Upper lobe of left lung (tissue), 6 donors: ENCODE results near the gene CNTNAP2. TPM values are rescaled to one million over a fixed set of nuclear protein-coding genes. Genes with fewer than 3 reads are reported as not detected.
A peak's percentile ranks its signal among the peaks of the same experiment; 100 is the strongest.

Source experiments
- ATAC-seq, 2 donors: fragments of 200-7000 bp; cut with Tn5 transposase; one replicate each; pipeline ENCODE4 v1.9.1; 2022; ENCODE audit warnings: mild to moderate bottlenecking in 2 of 2, moderate library complexity in 2 of 2; ENCODE audit not compliant: low FRiP score in 2 of 2
- DNase-seq, 2 donors: peaks; one replicate each; pipeline ENCODE4 v3.0.0-alpha.2; 2019 to 2020
- H3K27ac ChIP-seq, 4 donors: fragments of 200-600 bp; sonication (generic); one replicate each; pipeline ENCODE4 v1.5.1; 2016 to 2019
- H3K27me3 ChIP-seq, 4 donors: fragments of 200-600 bp; sonication (generic); one replicate each; pipeline ENCODE4 v1.5.1; 2017 to 2019
- H3K36me3 ChIP-seq, 4 donors: fragments of 200-600 bp; sonication (generic); one replicate each; pipeline ENCODE4 v1.5.1; 2016 to 2019
- H3K4me1 ChIP-seq, 4 donors: fragments of 200-600 bp; sonication (generic); one replicate each; pipeline ENCODE4 v1.5.1; 2018 to 2019
- H3K4me3 ChIP-seq, 4 donors: fragments of 200-600 bp; sonication (generic); one replicate each; pipeline ENCODE4 v1.5.1; 2017 to 2019; ENCODE audit warnings: mild to moderate bottlenecking in 2 of 4, moderate library complexity in 1 of 4
- H3K9me3 ChIP-seq, 4 donors: fragments of 200-600 bp; sonication (generic); one replicate each; pipeline ENCODE4 v1.5.1; 2018 to 2019
- CTCF ChIP-seq, 6 experiments: fragments of 450-650 bp in 4 of 6; fragments of 200-600 bp in 2 of 6; sonication (generic) in 2 of 6; IDR thresholded peaks; one replicate each; pipeline ENCODE4 v1.5.1; 2016 to 2019; ENCODE audit warnings: antibody characterized with exemption in 6 of 6
- EP300 ChIP-seq, 4 donors: sonication (generic); formaldehyde crosslinking; IDR thresholded peaks; one replicate each; pipeline ENCODE4 v1.5.1; 2017; ENCODE audit warnings: antibody characterized with exemption in 4 of 4, control low read depth in 2 of 4
- POLR2A ChIP-seq, 4 donors: fragments of 450-650 bp; IDR thresholded peaks; one replicate each; pipeline ENCODE4 v1.5.1; 2016 to 2017; ENCODE audit warnings: antibody characterized with exemption in 4 of 4, mild to moderate bottlenecking in 2 of 4
- POLR2AphosphoS5 ChIP-seq, 2 donors: sonication (generic); formaldehyde crosslinking; IDR thresholded peaks; one replicate each; pipeline ENCODE4 v1.5.1; 2017; ENCODE audit warnings: antibody characterized with exemption in 2 of 2
- WGBS, 2 donors: methylation state at CpG; one replicate each; pipeline ENCODE4 v1.1.5; 2017 to 2018; 5-methylcytosine and 5-hydroxymethylcytosine counted together
- total RNA-seq, 6 donors: library from RNA; depleted of rRNA in 4 of 6; stranded (reverse); fragments of >200 nt in 4 of 6; gene quantifications; one replicate each; pipeline versions ENCODE4 v1.1.0 to v1.2.1, GENCODE V29; 2016 to 2021
- donor health status: DM: no; HTN: no; CAD: no; lungs with moderate emphysema.
- donor health status: DM: no; HTN: yes; CAD: no; lungs with severe emphysema.

CNTNAP2 gene
- total RNA-seq, 6 donors from 2014 or later, result 0.06 to 1.0 (median 0.37) TPM

GRCh38 chr7:147153571-147153970, 1037.0 kb downstream of the CNTNAP2 start:
- WGBS, 2 donors, result 72 to 74% methylated on average over 3 of the region's 3 CpGs
- Histone ChIP-seq H3K9me3 (no peaks in the 10 kb centered on the region), H3K4me3 (no peak overlapping the region), H3K27me3 (no peaks in the 10 kb centered on the region), H3K27ac (no peak overlapping the region), H3K4me1 (no peaks in the 10 kb centered on the region), H3K36me3 (no peaks in the 10 kb centered on the region)
- DNase-seq (no peak), ATAC-seq (no peak)
- TF ChIP-seq CTCF (IDR thresholded peaks at IDR 0.05) (no peak), POLR2A (IDR thresholded peaks at IDR 0.05) (no peak), POLR2AphosphoS5 (IDR thresholded peaks at IDR 0.05) (no peak), EP300 (IDR thresholded peaks at IDR 0.05) (no peak)

GRCh38 chr7:147161405-147161804, 1044.8 kb downstream of the CNTNAP2 start:
- Histone ChIP-seq H3K27ac (no peak overlapping the region), H3K36me3 (no peaks in the 10 kb centered on the region), H3K4me3 (no peak overlapping the region), H3K9me3 (no peaks in the 10 kb centered on the region), H3K4me1 (no peaks in the 10 kb centered on the region), H3K27me3 (no peaks in the 10 kb centered on the region)
- ATAC-seq (no peak), DNase-seq (no peak)
- WGBS, 2 donors, result 92 to 95% methylated on average over 1 of the region's 1 CpG
- TF ChIP-seq CTCF (IDR thresholded peaks at IDR 0.05) (no peak), POLR2A (IDR thresholded peaks at IDR 0.05) (no peak), EP300 (IDR thresholded peaks at IDR 0.05) (no peak), POLR2AphosphoS5 (IDR thresholded peaks at IDR 0.05) (no peak)

- WGBS, 2 donors, result 75 to 98% methylated on average over 4 to 13 of the region's 14 CpGs
- ATAC-seq, result peak; percentile 23 to 37
These were observed 1053.9 kb downstream of the CNTNAP2 start for GRCh38 chr7:147170341-147171012.

GRCh38 chr7:147171013-147171391, 1054.4 kb downstream of the CNTNAP2 start:
- no peaks in the 10 kb centered on the region for H3K36me3 ChIP-seq
- no peak for DNase-seq
- H3K4me3 ChIP-seq, result no peak overlapping the region
- no peaks in the 10 kb centered on the region for H3K9me3 ChIP-seq
- 80 to 91% methylated on average over 6 of the region's 6 CpGs for WGBS, 2 donors
- TF ChIP-seq POLR2AphosphoS5 (IDR thresholded peaks at IDR 0.05), result no peak
- no peak for TF ChIP-seq CTCF (IDR thresholded peaks at IDR 0.05)
- no peak for TF ChIP-seq EP300 (IDR thresholded peaks at IDR 0.05)
- no peak for TF ChIP-seq POLR2A (IDR thresholded peaks at IDR 0.05)
- no peaks in the 10 kb centered on the region for H3K27me3 ChIP-seq
- ATAC-seq, result no peak
- H3K27ac ChIP-seq, result no peak overlapping the region
- H3K4me1 ChIP-seq, result no peaks in the 10 kb centered on the region

More at GRCh38 chr7:147170341-147171012, 1053.9 kb downstream of the CNTNAP2 start:
- TF ChIP-seq EP300 (IDR thresholded peaks at IDR 0.05), result no peak
- no peak for TF ChIP-seq POLR2AphosphoS5 (IDR thresholded peaks at IDR 0.05)
- no peak for TF ChIP-seq POLR2A (IDR thresholded peaks at IDR 0.05)
- no peak for TF ChIP-seq CTCF (IDR thresholded peaks at IDR 0.05)
- Histone ChIP-seq H3K4me3 (no peak overlapping the region), H3K36me3 (no peaks in the 10 kb centered on the region), H3K4me1 (no peaks in the 10 kb centered on the region), H3K27ac (no peak overlapping the region), H3K9me3 (no peaks in the 10 kb centered on the region), H3K27me3 (no peaks in the 10 kb centered on the region)
- DNase-seq, result peak in 1 of 2 donors; percentile 51

- no peaks in the 10 kb centered on the region for H3K27me3 ChIP-seq
- no peaks in the 10 kb centered on the region for H3K9me3 ChIP-seq
- ATAC-seq (no peak), DNase-seq (no peak)
- H3K4me3 ChIP-seq, result no peak overlapping the region
- no peaks in the 10 kb centered on the region for H3K4me1 ChIP-seq
- no peak for TF ChIP-seq CTCF (IDR thresholded peaks at IDR 0.05)
- no peak for TF ChIP-seq EP300 (IDR thresholded peaks at IDR 0.05)
- no peak for TF ChIP-seq POLR2AphosphoS5 (IDR thresholded peaks at IDR 0.05)
- TF ChIP-seq POLR2A (IDR thresholded peaks at IDR 0.05), result no peak
- no peak overlapping the region for H3K27ac ChIP-seq
- H3K36me3 ChIP-seq, result no peaks in the 10 kb centered on the region
These were observed 1057.3 kb downstream of the CNTNAP2 start for GRCh38 chr7:147173883-147174282.
